Measurements from ENCODE around the gene PSMD6.

The PSMD6 gene

DNA sequence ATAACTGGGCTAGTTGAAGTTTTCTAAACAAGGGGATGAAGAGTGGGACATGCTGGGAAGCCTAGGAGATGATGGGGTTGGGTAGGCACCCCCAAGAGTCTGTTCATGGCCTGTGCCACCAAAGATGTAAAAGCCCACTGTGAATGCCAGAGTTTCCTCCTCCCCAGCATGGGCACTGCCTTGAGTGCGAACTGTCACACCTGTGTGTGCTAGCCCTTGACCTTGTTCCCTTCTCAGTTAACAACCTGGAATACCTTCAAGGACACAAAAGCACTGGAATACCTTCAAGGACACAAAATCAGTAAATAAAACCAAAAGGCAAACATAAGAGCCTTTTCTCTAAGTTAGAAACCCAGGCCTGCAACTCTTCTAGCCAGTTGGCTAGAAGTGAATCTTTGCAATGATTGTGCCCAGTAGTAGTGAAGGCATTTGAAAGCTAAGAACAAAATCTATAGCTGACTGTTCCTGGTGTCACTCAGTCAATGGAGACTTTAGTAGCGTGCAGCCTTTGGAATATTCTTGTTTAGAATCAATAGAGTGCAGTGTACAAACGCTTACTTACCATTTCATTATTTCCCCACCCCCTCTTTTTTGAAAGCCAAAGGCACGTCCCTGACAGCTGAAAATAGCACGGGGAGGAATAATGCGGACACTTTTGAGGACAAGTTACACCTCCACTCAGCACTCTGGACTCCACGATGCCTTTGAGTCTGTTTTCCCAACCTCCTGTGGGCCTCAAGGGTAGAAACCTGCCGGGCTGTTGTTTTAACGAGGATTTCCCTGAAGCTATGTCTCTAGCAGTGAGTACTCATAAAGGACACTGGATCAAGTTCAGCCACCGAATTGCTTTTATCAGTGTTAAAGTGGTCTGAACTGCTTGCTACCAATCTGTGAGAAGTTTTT is 24.2 kb downstream of the PSMD6 start:
- no peaks in the 10 kb centered on the region for H3K9me3 ChIP-seq (ENCODE audit: low read depth, low read length)
- TF ChIP-seq EZH2 (IDR thresholded peaks at IDR 0.05): no peak
- TF ChIP-seq POLR2AphosphoS5 (IDR thresholded peaks at IDR 0.05; ENCODE audit: borderline replicate concordance, low read depth, low read length): no peak
- TF ChIP-seq FOXP2 (optimal IDR thresholded peaks at IDR 0.05; ENCODE audit: control extremely low read depth, extremely low read length, insufficient read depth): no peak
- H3K27ac ChIP-seq: no peak overlapping the region
- no peak for DNase-seq (ENCODE audit: low read depth, low spot score)
- no peak overlapping the region for H3K4me3 ChIP-seq
- H3K9ac ChIP-seq (ENCODE audit: insufficient read length): no peak overlapping the region
- peaks cover 4% of the 10 kb centered on the region; the same call in 1 of the 2 replicates for H3K36me3 ChIP-seq (ENCODE audit: insufficient read depth, low read length)

- Histone ChIP-seq H3K9me3 (ENCODE audit: low read depth, low read length) (no peaks in the 10 kb centered on the region), H3K27ac (no peak overlapping the region), H3K36me3 (ENCODE audit: insufficient read depth, low read length) (peaks cover 15% of the 10 kb centered on the region; the same call in 1 of the 2 replicates), H3K4me3 (no peak overlapping the region), H3K9ac (ENCODE audit: insufficient read length) (no peak overlapping the region)
- TF ChIP-seq POLR2AphosphoS5 (IDR thresholded peaks at IDR 0.05; ENCODE audit: borderline replicate concordance, low read depth, low read length): no peak
- DNase-seq (ENCODE audit: low read depth, low spot score): no peak
Measured at GRCh38 chr3:63995086-63995485, 28.2 kb downstream of the PSMD6 start.

DNA sequence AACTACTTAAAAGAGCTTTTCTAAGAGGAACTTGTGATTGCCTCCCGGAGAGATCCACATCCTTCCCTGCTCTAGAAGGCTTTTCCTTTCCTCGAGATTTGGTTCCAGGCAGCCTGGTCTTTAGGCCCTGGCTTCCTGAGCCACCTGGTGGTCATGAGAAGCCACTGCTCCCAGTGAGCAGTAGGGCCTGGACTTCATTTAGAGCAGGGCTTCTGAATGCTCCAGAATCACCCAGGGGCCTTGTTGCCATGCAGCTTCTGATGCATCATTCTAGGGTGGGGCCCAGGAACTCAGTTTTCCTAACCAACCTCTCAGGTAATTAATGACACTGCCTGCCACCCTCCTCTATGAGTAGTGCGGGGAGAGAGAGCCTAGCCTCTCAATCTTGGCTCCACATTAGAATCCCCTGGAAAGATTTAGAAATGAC is 29.6 kb downstream of the PSMD6 start:
- no peak for DNase-seq (ENCODE audit: low read depth, low spot score)
- H3K9ac ChIP-seq (ENCODE audit: insufficient read length): no peak overlapping the region
- TF ChIP-seq EZH2 (IDR thresholded peaks at IDR 0.05) (no peak), FOXP2 (optimal IDR thresholded peaks at IDR 0.05; ENCODE audit: control extremely low read depth, extremely low read length, insufficient read depth) (no peak), POLR2AphosphoS5 (IDR thresholded peaks at IDR 0.05; ENCODE audit: borderline replicate concordance, low read depth, low read length) (no peak)
- peaks cover 15% of the 10 kb centered on the region; the same call in 1 of the 2 replicates for H3K36me3 ChIP-seq (ENCODE audit: insufficient read depth, low read length)
- no peak overlapping the region for H3K4me3 ChIP-seq
- no peak overlapping the region for H3K27ac ChIP-seq
- H3K9me3 ChIP-seq (ENCODE audit: low read depth, low read length): no peaks in the 10 kb centered on the region

- peaks cover 20% of the 10 kb centered on the region; the same call in 1 of the 2 replicates for H3K36me3 ChIP-seq (ENCODE audit: insufficient read depth, low read length)
- H3K9ac ChIP-seq (ENCODE audit: insufficient read length): no peak overlapping the region
- no peak overlapping the region for H3K4me3 ChIP-seq
- TF ChIP-seq POLR2AphosphoS5 (IDR thresholded peaks at IDR 0.05; ENCODE audit: borderline replicate concordance, low read depth, low read length): no peak
- DNase-seq (ENCODE audit: low read depth, low spot score): no peak
- no peak overlapping the region for H3K27ac ChIP-seq
- H3K9me3 ChIP-seq (ENCODE audit: low read depth, low read length): no peaks in the 10 kb centered on the region
Measured at GRCh38 chr3:63992516-63993209, 30.6 kb downstream of the PSMD6 start.

GRCh38 chr3:63991666-63992065 is 31.6 kb downstream of the PSMD6 start:
- Histone ChIP-seq H3K9ac (ENCODE audit: insufficient read length) (no peak overlapping the region), H3K9me3 (ENCODE audit: low read depth, low read length) (no peaks in the 10 kb centered on the region), H3K36me3 (ENCODE audit: insufficient read depth, low read length) (peaks cover 20% of the 10 kb centered on the region; the same call in 1 of the 2 replicates), H3K4me3 (no peak overlapping the region), H3K27ac (no peak overlapping the region)
- TF ChIP-seq POLR2AphosphoS5 (IDR thresholded peaks at IDR 0.05; ENCODE audit: borderline replicate concordance, low read depth, low read length) (no peak), EZH2 (IDR thresholded peaks at IDR 0.05) (no peak), FOXP2 (optimal IDR thresholded peaks at IDR 0.05; ENCODE audit: control extremely low read depth, extremely low read length, insufficient read depth) (no peak)
- DNase-seq (ENCODE audit: low read depth, low spot score): no peak

DNA sequence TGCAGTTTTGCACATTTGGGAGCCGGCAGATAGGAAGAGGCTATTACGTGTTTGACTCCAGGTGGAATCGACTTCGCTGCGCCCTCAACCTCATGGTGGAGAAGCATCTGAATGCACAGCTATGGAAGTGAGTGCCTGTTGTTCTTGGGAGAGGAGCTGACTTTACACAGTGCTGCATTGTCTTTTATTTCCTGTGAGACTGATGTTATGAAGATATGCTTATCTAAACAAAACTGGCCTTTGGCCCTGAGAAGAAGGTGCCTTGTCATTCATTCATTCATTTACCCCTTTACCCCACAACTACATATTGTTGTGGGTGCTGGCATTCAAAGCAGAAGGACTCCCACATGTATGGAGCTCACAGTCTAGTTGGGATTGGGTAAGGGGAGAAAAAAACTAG is 32.6 kb downstream of the PSMD6 start:
- Histone ChIP-seq H3K9me3 (ENCODE audit: low read depth, low read length) (no peaks in the 10 kb centered on the region), H3K9ac (ENCODE audit: insufficient read length) (no peak overlapping the region), H3K36me3 (ENCODE audit: insufficient read depth, low read length) (peaks cover 20% of the 10 kb centered on the region; the same call in 1 of the 2 replicates), H3K27ac (no peak overlapping the region), H3K4me3 (no peak overlapping the region)
- no peak for DNase-seq (ENCODE audit: low read depth, low spot score)
- no peak for TF ChIP-seq POLR2AphosphoS5 (IDR thresholded peaks at IDR 0.05; ENCODE audit: borderline replicate concordance, low read depth, low read length)
- no peak for TF ChIP-seq EZH2 (IDR thresholded peaks at IDR 0.05)
- no peak for TF ChIP-seq FOXP2 (optimal IDR thresholded peaks at IDR 0.05; ENCODE audit: control extremely low read depth, extremely low read length, insufficient read depth)

GRCh38 chr3:63990204-63990603 is 33.1 kb downstream of the PSMD6 start:
- DNase-seq (ENCODE audit: low read depth, low spot score): no peak
- Histone ChIP-seq H3K9ac (ENCODE audit: insufficient read length) (no peak overlapping the region), H3K4me3 (no peak overlapping the region), H3K27ac (no peak overlapping the region), H3K9me3 (ENCODE audit: low read depth, low read length) (no peaks in the 10 kb centered on the region), H3K36me3 (ENCODE audit: insufficient read depth, low read length) (peaks cover 16% of the 10 kb centered on the region; the same call in 1 of the 2 replicates)
- TF ChIP-seq EZH2 (IDR thresholded peaks at IDR 0.05) (no peak), POLR2AphosphoS5 (IDR thresholded peaks at IDR 0.05; ENCODE audit: borderline replicate concordance, low read depth, low read length) (no peak), FOXP2 (optimal IDR thresholded peaks at IDR 0.05; ENCODE audit: control extremely low read depth, extremely low read length, insufficient read depth) (no peak)

DNA sequence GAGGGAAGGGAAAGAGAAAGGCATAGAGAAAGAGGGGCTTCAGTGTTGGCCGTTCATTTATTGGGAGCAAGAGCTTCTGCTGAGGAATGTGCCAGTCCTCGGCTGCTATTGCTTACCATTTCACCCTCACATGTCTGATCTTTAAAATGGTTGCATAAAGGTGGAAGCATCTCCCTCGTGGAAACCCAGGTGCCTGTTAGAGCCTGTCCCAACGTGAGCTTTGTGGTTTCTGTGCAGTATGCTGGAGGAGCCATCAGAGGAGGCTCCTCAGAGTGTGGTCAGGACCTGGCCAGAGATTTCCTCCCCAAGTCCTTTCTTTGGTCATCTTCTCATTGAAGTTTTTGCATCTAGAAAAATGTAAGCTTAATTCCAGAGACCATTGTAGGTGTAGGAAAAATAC is 34.4 kb downstream of the PSMD6 start:
- Histone ChIP-seq H3K9ac (ENCODE audit: insufficient read length) (no peak overlapping the region), H3K27ac (no peak overlapping the region), H3K4me3 (no peak overlapping the region), H3K36me3 (ENCODE audit: insufficient read depth, low read length) (peaks cover 16% of the 10 kb centered on the region; the same call in 1 of the 2 replicates), H3K9me3 (ENCODE audit: low read depth, low read length) (no peaks in the 10 kb centered on the region)
- no peak for DNase-seq (ENCODE audit: low read depth, low spot score)
- no peak for TF ChIP-seq POLR2AphosphoS5 (IDR thresholded peaks at IDR 0.05; ENCODE audit: borderline replicate concordance, low read depth, low read length)
- TF ChIP-seq FOXP2 (optimal IDR thresholded peaks at IDR 0.05; ENCODE audit: control extremely low read depth, extremely low read length, insufficient read depth): no peak
- TF ChIP-seq EZH2 (IDR thresholded peaks at IDR 0.05): no peak
